Chondrocyte (in vitro differentiated cells): Measurements from ENCODE around the gene DNAH1. TPM values are rescaled to one million over a fixed set of nuclear protein-coding genes. Genes with fewer than 3 reads are reported as not detected.
A peak's percentile ranks its signal among the peaks of the same experiment; 100 is the strongest.

ENCODE experiments used
- DNase-seq: peaks from one replicate; pipeline ENCODE4 v3.0.0; 2021; ENCODE audit warnings: mixed read lengths, low spot score
- H3K27ac Mint-ChIP-seq: one replicate; pipeline ENCODE4 v1.8.0; 2021; ENCODE audit warnings: mild to moderate bottlenecking, moderate library complexity, mixed read lengths; ENCODE audit not compliant: unreplicated experiment
- H3K27me3 Mint-ChIP-seq: 2 replicates; pipeline ENCODE4 v1.8.0; 2021; ENCODE audit warnings: low read depth, mixed read lengths
- H3K36me3 Mint-ChIP-seq: 2 replicates; pipeline ENCODE4 v1.8.0; 2021; ENCODE audit warnings: low read depth, mixed read lengths
- H3K4me1 Mint-ChIP-seq: 2 replicates; pipeline ENCODE4 v1.8.0; 2021; ENCODE audit warnings: low read depth, mild to moderate bottlenecking, mixed read lengths
- H3K4me3 Mint-ChIP-seq: one replicate; pipeline ENCODE4 v1.8.0; 2021; ENCODE audit warnings: mild to moderate bottlenecking, moderate library complexity, mixed read lengths; ENCODE audit not compliant: unreplicated experiment
- H3K9me3 Mint-ChIP-seq: 2 replicates; pipeline ENCODE4 v1.8.0; 2021; ENCODE audit warnings: low read depth, mixed read lengths
- total RNA-seq: library from RNA; stranded (reverse); gene quantifications from 3 replicates; pipeline ENCODE4 v1.2.1, GENCODE V29; 2021
- TF ChIP-seq, protein P1 (sequence below): fragments of 200-600 bp; sonication (generic); IDR thresholded peaks from 2 replicates; pipeline ENCODE4 v1.5.0; 2021; ENCODE audit warnings: antibody characterized with exemption, mild to moderate bottlenecking, moderate library complexity

The DNAH1 gene
- total RNA-seq, 1 donor from 2014 or later = 5.0 TPM

DNA sequence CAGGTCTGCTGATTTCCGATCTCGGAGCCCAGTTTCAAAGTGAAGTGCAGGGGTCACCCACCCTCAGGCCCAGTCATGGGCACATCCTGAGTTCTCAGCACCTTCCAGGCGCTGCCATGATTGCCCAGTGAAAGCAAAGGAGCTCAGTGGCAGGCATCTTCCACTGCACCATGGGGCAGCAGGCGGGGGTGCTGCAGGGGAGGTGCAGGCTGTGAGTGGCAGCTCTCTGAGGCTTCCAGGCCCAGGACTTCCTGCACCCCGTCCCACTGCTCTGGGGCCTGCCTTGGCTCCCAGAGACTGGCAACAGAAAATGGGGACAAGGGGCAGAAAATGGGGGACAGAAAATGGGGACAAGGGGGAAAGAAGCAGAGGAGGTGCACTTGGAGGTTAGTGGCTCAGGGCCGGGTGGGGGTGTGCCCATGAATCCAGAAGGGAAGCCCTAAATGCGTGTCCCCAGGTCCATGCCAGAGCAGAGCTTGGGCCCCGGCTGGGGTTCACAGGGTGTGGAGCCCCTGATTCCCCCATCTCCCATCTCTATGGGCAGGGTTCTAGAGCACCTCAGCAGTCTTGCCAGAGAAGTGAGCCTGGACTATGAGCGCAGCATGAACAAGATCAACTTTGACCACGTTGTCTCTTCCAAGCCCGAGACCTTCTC lies 28.0 kb downstream of the DNAH1 start:
- Mint-ChIP-seq H3K27me3 (no peaks in the 10 kb centered on the region), H3K36me3 (peaks cover 11% of the 10 kb centered on the region), H3K27ac (no peak overlapping the region), H3K4me3 (no peak overlapping the region), H3K9me3 (no peaks in the 10 kb centered on the region), H3K4me1 (peaks cover 7% of the 10 kb centered on the region)
- TF ChIP-seq, protein P1, sequence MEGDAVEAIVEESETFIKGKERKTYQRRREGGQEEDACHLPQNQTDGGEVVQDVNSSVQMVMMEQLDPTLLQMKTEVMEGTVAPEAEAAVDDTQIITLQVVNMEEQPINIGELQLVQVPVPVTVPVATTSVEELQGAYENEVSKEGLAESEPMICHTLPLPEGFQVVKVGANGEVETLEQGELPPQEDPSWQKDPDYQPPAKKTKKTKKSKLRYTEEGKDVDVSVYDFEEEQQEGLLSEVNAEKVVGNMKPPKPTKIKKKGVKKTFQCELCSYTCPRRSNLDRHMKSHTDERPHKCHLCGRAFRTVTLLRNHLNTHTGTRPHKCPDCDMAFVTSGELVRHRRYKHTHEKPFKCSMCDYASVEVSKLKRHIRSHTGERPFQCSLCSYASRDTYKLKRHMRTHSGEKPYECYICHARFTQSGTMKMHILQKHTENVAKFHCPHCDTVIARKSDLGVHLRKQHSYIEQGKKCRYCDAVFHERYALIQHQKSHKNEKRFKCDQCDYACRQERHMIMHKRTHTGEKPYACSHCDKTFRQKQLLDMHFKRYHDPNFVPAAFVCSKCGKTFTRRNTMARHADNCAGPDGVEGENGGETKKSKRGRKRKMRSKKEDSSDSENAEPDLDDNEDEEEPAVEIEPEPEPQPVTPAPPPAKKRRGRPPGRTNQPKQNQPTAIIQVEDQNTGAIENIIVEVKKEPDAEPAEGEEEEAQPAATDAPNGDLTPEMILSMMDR = no peak
- DNase-seq = peak; percentile 68

DNA sequence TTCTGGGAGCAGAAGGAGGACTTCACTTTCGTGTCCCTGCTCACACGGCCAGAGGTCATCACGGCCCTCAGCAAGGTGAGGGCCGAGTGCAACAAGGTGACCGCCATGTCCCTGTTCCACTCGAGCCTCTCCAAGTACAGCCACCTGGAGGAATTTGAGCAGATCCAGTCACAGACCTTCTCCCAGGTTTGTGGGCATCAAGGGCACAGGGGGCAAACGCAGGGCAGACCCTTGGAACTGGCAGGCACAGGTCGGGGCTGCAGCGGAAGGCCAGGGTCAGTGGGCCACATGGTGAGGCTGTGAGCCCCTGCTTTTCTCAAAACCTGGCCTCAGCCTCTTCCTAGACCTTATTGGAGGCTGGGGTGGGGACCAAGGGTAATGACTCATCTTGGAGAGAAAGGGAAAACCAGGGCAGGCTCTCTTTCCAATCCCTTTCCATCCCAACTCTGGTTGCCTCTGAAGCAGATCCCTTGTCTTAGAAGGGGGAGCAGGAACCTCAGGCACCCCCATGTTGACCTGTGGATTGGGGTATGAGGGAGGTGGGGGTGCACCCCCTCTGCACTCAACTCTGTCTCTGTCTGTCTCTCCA lies 29.5 kb downstream of the DNAH1 start:
- peak; percentile 63 for DNase-seq

DNA sequence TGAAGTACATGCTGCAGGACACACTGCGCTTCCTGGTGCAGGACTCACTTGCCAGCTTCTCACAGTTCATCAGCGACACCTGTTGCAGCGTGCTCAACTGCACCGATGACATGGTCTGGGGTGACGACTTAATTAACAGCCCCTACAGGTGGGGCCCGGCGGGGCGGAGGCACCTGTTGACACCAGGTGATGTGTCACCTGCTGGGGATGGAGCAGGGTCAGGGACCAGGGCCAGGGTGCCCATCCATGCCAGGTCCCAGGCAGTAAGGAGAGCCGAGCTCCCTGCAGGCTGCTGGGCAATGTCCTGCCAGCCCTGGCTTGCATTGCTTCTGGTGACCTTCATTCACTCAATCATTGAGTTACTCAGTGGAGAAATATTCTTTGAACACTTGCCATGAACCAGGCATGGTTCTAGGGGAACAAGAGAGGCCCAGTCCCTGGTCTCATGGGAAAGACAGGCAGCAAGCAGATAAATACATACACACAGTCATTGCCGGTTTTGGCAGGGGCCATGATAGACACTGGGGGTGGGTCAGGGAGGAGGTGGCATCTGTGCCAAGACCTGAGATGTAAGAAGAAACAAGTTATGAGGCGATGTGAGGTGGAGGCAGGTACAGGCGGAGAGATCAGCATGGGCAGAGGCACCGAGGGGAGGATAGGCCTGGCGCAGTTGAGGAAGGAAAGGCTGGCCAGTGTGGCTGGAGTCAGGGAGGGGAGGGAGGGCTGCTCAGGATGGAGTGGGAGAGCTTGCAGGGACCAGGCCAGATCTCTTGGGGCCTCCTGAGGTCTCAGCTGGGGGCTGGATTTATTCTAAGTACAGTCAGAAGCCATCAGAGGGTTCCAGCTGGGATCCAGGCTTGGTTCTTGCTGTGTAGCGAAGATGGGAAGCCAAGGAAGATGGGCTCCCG lies 30.8 kb downstream of the DNAH1 start:
- H3K4me3 Mint-ChIP-seq = no peak overlapping the region
- TF ChIP-seq, protein P1 = no peak
- DNase-seq = peak; percentile 75
- H3K27ac Mint-ChIP-seq = peak overlapping the region; percentile 74
- H3K9me3 Mint-ChIP-seq = no peaks in the 10 kb centered on the region
- peaks cover 11% of the 10 kb centered on the region for H3K36me3 Mint-ChIP-seq
- peaks cover 7% of the 10 kb centered on the region for H3K4me1 Mint-ChIP-seq
- H3K27me3 Mint-ChIP-seq = no peaks in the 10 kb centered on the region

More for the DNA sequence above, 29.5 kb downstream of the DNAH1 start:
- TF ChIP-seq, protein P1 = no peak
- no peak overlapping the region for H3K4me3 Mint-ChIP-seq
- no peak overlapping the region for H3K27ac Mint-ChIP-seq
- H3K36me3 Mint-ChIP-seq = peaks cover 11% of the 10 kb centered on the region
- no peaks in the 10 kb centered on the region for H3K9me3 Mint-ChIP-seq
- H3K27me3 Mint-ChIP-seq = no peaks in the 10 kb centered on the region
- peaks cover 7% of the 10 kb centered on the region for H3K4me1 Mint-ChIP-seq

DNA sequence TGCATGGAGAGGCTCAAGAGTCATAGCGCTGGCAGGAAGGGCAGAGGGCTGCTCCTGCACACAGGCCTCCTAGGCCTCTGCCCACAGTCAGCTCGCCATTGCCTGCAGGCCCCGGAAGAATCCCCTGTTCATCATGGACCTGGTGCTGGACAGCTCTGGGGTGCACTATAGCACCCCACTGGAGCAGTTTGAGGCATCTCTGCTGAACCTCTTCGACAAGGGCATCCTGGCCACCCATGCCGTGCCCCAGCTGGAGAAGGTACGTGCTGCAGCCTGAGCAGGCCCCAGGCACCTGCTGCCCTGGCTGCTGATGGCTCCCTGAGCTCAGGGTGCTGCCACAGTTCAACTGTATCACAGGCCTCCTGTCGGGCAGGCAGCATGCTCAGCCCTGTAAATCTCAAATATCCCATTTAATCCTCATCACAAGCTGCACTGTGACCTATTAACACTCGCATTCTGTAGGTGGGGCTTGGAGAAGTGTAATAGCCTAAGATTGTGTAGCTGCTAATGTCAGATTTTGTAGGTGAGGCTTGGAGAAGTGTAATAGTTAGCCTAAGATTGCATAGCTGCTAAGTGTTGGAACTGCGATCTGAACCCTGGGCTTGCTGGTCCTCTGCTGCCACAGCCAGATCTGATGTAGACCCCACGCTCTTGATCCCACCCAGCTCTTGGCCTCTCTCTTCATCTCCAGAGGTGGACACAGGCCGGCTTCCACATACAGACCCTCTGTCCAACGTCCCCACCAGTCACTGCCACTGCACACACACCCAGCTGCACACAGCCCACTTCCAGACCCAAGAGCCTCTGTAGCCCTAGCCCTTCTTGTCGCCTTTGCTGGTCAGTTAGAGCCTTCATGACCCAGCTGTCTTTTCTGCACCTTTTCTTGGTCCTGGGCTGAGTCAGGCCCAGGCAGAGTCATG lies 31.9 kb downstream of the DNAH1 start:
- TF ChIP-seq, protein P1 = no peak
- Mint-ChIP-seq H3K36me3 (peaks cover 8% of the 10 kb centered on the region), H3K9me3 (no peaks in the 10 kb centered on the region), H3K4me1 (peaks cover 7% of the 10 kb centered on the region), H3K27ac (no peak overlapping the region), H3K27me3 (no peaks in the 10 kb centered on the region), H3K4me3 (no peak overlapping the region)
- DNase-seq = peak; percentile 77
